A549 (cell line): ENCODE measurements around the gene CNTNAP2.

Experiments used
- CBX2 ChIP-seq: fragments of 200-600 bp; sonication (generic); IDR thresholded peaks from 2 replicates; pipeline ENCODE4 v1.6.1; 2016; ENCODE audit warnings: low read depth, mild to moderate bottlenecking, borderline replicate concordance
- EP300 ChIP-seq, 2 experiments: fragments of >200 bp; sonication (Bioruptor Twin); formaldehyde crosslinking; IDR thresholded peaks; 2 replicates in 1 of 2; 3 replicates in 1 of 2; pipeline ENCODE4 v1.6.1; 2016 to 2017
- MAFK ChIP-seq: fragments of 450-650 bp; IDR thresholded peaks from 2 replicates; pipeline ENCODE4 v1.6.1; 2014; ENCODE audit not compliant: partially characterized antibody
- NFE2L2 ChIP-seq: fragments of 150-350 bp; conservative IDR thresholded peaks from 2 replicates; pipeline ENCODE4 v1.6.1; 2014; ENCODE audit warnings: low read length
- TF ChIP-seq, protein P1 (sequence below): fragments of >200 bp; sonication (Bioruptor Twin); formaldehyde crosslinking; IDR thresholded peaks from 3 replicates; pipeline ENCODE4 v1.5.1; 2016
- TF ChIP-seq, protein P2 (sequence below): fragments of 200-600 bp; sonication (generic); IDR thresholded peaks from 2 replicates; pipeline ENCODE4 v1.6.1; 2016; ENCODE audit warnings: antibody characterized with exemption, mild to moderate bottlenecking, moderate library complexity

DNA sequence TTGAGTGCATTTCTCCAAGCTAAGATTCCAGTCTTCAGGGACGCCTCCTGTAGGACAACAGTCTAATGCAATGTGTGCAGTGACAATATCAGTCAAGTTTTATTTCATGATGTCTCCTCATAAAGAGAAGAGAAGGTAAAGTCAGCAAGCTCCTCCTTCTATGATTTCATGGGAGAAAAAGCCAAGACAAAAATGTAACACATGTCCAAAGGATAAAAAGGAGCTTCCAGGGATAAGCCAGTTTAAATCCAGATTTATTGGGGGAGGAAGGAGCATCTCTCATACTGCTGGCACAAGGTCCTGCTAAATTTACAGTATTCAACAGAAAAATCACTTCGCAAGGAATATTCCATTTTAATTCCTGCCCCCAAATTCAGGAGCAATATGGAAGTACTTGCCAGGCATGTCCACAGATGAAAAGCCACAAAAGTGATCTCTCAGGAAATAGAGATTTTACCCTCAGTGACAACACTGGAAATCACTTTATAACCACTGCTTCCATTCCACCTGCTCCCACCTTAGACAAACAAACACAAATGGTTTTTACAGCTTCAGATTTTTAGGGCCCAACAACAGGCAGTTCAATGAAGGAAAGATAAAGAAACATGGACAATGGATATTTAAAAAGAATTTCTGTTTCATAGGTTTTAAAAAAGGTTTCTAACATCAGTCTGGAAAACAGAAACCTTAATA lies 1796.5 kb downstream of the CNTNAP2 start:
- TF ChIP-seq, protein P1, sequence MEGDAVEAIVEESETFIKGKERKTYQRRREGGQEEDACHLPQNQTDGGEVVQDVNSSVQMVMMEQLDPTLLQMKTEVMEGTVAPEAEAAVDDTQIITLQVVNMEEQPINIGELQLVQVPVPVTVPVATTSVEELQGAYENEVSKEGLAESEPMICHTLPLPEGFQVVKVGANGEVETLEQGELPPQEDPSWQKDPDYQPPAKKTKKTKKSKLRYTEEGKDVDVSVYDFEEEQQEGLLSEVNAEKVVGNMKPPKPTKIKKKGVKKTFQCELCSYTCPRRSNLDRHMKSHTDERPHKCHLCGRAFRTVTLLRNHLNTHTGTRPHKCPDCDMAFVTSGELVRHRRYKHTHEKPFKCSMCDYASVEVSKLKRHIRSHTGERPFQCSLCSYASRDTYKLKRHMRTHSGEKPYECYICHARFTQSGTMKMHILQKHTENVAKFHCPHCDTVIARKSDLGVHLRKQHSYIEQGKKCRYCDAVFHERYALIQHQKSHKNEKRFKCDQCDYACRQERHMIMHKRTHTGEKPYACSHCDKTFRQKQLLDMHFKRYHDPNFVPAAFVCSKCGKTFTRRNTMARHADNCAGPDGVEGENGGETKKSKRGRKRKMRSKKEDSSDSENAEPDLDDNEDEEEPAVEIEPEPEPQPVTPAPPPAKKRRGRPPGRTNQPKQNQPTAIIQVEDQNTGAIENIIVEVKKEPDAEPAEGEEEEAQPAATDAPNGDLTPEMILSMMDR, result no peak
- TF ChIP-seq MAFK (no peak), EP300 (IDR thresholded peaks at IDR 0.05) (no peak), NFE2L2 (no peak), CBX2 (no peak)
- TF ChIP-seq, protein P2, sequence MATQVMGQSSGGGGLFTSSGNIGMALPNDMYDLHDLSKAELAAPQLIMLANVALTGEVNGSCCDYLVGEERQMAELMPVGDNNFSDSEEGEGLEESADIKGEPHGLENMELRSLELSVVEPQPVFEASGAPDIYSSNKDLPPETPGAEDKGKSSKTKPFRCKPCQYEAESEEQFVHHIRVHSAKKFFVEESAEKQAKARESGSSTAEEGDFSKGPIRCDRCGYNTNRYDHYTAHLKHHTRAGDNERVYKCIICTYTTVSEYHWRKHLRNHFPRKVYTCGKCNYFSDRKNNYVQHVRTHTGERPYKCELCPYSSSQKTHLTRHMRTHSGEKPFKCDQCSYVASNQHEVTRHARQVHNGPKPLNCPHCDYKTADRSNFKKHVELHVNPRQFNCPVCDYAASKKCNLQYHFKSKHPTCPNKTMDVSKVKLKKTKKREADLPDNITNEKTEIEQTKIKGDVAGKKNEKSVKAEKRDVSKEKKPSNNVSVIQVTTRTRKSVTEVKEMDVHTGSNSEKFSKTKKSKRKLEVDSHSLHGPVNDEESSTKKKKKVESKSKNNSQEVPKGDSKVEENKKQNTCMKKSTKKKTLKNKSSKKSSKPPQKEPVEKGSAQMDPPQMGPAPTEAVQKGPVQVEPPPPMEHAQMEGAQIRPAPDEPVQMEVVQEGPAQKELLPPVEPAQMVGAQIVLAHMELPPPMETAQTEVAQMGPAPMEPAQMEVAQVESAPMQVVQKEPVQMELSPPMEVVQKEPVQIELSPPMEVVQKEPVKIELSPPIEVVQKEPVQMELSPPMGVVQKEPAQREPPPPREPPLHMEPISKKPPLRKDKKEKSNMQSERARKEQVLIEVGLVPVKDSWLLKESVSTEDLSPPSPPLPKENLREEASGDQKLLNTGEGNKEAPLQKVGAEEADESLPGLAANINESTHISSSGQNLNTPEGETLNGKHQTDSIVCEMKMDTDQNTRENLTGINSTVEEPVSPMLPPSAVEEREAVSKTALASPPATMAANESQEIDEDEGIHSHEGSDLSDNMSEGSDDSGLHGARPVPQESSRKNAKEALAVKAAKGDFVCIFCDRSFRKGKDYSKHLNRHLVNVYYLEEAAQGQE, result no peak
